ENCODE data around the gene TMIGD2. TPM values are rescaled to one million over a fixed set of nuclear protein-coding genes. Genes with fewer than 3 reads are reported as not detected.
A peak's percentile ranks its signal among the peaks of the same experiment; 100 is the strongest.
"Not testable (repeated sequence)": the region's sequence is repeated elsewhere in the genome, so short reads cannot be mapped to it uniquely, and the experiment has no call there.

TMIGD2 gene
- total RNA-seq, 1 donor from 2014 or later, result 0.20 TPM

DNA sequence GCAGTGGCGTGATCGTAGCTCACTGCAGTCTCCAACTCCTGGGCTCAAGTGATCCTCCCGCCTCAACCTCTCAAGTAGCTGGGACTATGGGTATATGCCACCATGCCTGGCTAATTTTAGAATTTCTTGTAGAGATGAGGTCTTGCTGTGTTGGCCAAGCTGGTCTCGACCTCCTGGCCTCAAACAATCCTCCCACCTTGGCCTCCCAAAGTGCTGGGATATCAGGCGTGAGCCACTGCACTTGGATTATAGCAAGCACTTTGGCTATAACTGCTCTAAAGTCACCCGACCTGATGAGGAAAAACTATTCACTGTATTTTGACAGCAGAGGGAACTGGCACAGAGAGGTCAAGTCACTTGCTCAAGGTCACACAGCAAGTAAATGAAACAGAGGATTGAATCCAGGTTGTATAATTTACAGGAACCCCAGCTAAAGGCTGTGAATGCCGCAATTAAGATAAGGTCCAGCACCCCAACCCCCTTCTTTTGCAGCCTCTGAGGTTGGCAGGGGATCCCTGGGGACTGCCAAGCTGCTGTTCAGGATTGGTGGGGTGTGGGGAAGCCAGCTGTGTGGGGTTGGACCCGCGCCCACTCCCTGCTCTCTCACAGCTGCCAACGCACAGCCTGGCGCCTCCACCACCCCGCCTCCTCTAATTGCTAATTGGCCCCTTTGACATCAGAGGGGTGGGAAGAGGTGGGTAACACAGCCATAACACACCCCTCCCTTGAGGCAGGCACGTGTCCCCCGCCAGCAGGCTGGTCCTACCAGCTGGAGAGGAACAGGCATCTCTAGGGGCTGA lies 6.0 kb downstream of the TMIGD2 start:
- ATAC-seq, result no peak

DNA sequence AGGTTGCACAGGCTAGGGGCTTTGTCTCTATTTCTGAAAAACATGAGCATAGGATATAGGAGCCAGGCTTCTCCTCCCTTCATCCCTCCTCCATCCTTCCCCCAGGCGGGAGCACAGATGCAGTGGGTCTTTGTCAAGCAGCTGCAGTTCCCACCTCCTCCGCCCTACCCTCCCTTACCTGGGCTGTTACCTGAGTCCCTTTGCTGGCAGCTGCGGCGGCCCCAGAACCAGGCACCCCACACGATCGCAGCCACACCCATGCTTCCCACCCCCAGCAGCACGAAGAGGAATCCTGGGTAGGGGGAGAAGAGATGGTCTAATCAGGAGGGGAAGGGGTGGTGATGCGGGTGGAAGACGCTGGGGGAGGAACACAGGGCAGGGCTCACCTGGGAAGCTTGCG lies 7.8 kb downstream of the TMIGD2 start:
- no peak for ATAC-seq

DNA sequence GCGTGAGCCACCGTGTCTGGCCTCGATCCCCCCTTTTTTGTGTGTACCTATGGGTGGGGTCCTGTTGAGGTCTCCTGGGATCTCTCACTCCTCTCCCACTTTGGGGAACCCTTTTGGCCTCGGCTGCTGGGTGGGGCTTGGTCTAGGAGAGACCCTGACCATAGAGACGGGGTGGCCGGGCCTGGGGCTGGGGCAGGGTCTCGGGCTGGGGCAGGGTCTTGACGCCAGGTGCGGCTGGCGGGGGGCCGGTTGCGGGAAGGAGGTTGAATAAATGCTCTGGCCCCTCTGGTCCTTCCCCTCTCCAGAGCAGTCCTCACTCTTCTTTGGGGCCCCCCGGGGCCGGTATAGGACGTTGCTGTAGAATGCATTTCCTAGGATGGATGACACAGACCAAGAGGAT lies 9.7 kb downstream of the TMIGD2 start:
- ATAC-seq, result no peak

DNA sequence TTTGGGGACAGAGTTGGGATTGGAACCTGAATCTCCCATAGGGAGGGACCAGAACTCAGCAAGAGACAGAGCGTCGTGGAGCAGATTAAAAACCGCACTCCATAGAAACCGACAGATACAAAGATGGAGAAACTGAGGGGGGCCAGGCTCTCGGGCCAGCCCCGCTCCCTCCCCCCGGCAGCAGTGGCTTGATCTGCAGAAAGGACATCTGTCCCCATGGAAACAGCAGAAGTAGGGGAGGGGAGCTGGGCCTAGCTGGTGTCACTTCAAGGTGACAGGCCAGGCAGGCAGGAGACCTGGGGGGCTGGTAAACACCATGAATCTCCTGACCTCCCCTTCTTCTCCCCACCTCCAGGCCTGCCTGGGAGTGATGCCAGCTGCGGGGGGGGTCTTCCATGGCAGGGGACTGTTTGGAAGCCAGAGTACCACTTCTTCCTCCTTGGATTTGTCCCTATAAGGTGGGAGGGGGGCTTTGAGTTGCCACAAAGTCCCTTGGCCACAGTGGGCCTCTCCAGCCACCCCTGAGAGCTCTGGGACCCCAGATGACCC lies 10.9 kb downstream of the TMIGD2 start:
- no peak for ATAC-seq

DNA sequence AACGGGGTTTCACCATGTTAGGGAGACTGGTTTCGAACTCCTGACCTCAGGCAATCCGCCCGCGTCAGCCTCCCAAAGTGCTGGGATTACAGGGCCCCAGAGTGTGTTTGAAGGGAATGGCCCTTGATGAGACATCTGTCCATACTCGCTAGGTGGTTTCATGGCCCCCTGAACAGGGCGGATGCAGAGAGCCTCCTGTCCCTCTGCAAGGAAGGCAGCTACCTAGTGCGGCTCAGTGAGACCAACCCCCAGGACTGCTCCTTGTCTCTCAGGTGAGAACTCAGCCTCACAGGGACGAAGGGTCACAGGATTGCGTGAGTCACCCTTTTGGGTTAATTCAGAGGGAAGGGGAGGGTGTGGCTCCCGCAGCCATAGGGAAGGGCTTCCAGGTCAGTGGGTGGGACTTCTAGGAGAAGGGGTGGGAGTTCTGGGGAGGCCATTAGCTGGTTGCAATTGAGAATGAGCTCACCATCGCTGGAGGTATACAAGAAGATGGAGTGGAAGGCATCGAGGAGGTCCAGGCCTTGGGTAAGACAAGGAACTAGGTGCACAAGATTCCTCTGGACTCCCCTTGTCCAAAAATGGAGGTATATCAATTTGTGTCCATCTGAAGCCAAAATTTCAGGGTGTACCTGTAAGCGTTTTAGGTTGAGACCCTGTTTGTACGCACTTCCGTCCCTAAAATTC lies 14.0 kb downstream of the TMIGD2 start:
- ATAC-seq, result peak; percentile 57

DNA sequence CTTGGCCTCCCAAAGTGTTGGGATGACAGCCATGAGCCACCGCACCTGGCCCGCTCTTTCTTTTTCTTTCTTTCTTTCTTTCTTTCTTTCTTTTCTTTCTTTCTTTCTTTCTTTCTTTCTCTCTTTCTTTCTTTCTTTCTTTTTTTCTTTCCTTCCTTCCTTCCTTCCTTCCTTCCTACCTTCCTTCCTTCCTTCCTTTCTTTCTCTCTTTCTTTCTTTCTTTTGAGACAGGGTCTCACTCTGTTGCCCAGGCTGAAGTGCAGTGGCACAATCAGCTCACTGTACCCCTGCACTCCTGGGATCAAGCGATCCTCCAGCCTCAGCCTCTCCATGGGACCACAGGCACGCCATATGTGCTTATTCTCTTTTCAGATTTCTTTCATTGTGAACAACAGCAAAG lies 16.0 kb downstream of the TMIGD2 start:
- not testable (repeated sequence) for ATAC-seq

DNA sequence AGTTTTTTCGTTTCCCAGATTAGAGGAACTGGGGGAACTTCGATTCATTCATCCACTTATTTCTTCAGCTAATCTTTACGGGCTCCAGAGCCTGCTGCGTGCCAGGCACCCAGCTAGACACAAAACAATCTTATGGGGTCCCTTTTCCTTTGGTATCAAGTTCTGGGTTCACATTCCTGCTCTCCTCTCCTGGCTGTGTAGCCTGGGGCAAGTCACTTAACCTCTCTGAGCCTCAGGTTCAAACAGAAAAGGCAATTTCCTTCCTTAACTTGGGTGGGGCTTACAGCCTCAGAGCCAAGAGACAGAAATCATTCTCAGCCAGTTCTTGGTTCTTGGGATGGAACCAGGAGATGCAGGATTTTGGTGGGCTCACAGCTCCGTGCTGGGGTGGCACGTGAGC lies 17.2 kb downstream of the TMIGD2 start:
- ATAC-seq, result no peak

DNA sequence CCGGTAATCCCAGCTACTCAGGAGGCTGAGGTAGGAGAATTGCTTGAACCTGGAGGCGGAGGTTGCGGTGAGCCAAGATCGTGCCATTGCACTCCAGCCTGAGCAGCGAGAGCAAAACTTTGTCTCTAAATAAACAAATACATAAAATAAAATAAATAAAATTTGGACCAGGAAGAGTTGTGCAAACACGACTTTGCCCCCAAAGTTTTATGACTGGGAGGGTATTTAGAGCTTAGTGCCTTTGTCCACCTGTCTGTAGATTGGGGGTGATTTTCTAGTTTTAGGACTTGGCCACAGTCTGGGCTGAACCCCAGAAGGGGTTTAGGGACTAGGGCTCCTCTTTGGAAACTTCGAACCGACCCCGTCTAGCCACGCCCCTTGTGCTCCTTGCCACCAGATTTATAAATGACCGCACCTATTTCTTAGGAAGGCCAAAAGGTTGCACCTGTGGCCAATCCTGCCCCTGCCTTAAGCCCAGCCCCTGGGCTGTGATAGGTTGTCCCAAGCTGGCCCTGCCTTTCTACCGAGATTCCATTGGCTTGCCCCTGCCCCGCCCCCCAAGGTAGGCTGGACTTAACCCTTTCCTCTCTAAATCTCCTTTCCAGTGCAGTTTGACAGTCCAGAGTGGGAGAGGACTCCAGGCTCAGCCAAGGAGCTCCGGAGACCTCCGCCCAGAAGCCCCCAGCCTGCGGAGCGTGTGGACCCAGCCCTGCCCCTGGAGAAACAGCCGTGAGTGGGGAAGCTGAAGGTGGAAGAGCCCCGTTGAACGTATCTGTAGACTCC lies 17.8 kb downstream of the TMIGD2 start:
- peak; percentile 59 for ATAC-seq

DNA sequence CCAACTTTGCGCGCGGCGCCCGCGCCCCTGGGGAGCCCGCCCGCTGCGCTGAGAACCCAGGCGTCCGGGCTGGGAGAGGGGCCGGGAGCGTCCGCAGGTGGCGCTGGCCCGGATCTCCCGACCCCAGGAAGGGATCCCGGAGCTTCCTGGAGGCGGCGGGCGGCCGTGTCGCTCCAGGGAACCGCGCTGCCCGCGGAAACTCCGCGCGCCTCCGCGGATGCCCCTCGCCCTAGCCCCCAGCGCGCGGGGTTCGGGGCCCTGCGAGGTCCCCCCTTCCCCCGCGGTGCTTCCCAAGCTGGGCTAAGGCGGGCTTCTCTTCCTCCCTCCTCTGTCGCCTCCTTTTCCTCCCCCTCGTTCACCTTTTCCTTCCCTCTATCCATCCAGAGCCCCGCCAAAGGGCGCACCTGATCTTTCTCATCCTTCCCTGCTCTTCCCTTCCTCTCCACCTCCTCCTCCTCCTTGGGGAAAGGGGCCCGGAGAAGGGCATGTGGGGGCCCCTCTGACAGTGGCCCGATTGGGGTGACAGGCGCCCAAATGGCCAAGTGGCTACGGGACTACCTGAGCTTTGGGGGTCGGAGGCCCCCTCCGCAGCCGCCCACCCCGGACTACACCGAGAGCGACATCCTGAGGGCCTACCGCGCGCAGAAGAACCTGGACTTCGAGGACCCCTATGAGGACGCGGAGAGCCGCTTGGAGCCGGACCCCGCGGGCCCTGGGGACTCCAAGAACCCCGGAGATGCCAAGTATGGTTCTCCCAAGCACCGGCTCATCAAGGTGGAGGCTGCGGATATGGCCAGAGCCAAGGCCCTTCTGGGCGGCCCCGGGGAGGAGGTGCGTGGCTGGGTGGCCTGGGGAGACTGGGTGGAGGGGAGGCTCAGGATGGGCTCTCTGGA lies 22.4 kb downstream of the TMIGD2 start:
- ATAC-seq, result no peak

DNA sequence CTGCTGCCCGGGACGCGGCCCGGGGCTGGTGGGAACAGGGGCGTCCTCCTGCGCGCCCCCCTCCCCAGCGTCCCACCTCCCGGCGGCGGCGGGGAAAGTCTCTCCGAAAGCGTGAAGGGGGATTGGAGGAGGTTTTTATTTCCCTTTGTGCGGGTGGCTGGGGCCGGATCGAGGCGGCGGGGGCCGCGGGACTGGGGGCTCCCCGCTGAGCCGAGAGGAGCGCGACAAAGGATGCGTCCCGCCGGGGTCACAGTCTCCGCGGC lies 23.0 kb downstream of the TMIGD2 start:
- ATAC-seq, result no peak

DNA sequence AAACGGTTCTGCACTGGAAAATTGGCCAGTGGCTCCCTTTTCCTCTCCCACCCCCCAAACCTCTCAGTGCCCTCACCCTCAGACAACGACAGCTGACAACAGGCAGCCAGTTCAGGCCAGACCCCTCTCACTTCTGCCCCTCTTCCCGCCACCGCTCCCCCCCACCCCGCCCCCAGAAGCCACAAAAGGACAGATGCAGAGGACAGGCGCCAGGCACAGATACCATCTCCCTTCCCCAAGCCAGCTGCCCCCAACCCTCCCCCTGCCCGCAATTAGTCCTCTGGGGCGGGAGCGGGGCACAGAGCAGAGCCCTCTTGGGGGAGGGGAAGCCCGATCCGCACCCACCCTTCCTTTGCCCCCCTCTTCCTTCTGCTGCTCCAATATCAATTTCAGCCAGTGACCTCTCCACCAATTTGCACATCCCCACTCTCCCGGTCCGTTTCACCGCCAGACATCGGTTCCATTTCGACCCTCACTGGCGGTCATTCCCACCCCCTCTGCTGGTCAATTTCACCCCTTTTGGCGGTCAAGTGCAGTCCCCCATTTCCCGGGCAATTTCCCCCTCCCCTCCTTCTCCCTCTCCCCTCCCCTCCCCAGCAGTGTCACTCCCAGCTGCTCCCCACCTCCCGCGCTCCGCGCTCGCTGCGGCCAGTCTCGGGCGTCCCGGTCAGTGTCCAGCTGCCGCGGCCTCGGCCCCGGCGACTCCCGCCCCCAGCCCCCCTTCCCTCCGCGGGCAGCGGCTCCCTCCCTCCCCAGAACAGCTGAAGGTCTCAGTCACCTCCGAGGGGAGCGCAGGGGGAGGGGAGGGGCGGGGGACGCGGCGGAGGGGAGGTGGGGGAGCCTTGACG lies 23.5 kb downstream of the TMIGD2 start, which contains the start of gene SHD:
Gene SHD (plus strand): TSS at position 848 of the 848 bp plus-strand sequence. CDS start 798 bp downstream, outside the sequence.
- no peak for ATAC-seq

DNA sequence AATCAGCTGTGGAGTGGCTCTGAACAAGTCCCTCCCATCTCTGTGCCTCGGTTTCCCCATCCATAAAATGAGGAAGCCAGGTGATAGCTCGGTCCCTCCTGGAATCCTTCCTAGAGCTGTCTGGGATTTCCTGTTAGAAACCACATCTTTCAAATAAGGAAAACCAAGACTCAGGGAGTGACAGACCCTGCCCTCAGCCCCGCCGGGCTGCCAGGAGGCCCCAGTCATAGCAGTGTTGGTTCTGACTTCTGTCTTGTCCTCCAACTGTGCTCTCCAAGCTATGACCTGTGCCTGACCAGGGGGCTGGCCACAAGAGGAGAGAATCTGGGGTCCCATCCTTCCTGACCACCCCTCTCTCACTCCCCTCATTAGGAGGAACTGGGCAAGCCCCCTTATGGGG lies 24.2 kb downstream of the TMIGD2 start:
- ATAC-seq, result no peak

DNA sequence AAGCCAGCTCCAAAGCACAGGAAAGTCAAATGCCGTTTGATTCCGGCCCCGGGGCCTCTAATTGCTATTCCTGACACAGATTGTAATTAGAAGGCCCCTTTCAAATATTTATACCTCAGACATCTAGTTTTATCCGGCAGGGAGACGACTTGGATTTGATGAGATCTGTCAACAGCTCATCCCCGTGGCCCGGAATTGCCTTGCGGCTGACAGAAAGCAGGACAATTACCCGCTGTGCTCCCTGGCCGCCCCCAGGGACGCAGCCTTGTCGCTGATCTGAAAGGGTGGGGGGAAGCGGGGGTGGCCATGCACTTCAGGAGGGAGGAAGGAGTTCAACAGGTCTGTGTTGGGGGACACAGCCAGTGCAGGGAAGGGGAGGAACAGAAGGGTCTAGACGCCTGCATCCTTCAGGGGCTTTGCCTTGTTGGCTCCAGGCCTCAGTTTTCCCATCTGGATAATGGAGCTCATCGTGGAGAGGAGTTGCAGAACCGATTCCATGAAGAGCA lies 24.9 kb downstream of the TMIGD2 start:
- no peak for ATAC-seq

DNA sequence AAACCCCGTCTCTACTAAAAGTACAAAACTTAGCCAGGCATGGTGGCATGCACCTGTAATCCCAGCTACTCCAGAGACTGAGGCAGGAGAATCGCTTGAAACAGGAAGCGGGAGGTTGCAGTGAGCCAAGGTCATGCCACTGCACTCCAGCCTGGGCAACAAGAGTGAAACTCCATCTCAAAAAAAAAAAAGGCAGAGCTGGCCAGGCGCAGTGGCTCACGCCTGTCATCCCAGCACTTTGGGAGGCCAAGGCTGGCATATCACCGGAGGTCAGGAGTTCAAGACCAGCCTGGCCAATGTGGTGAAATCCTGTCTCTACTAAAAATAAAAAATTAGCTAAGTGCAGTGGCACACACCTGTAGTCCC lies 27.9 kb downstream of the TMIGD2 start:
- ATAC-seq, result not testable (repeated sequence)

DNA sequence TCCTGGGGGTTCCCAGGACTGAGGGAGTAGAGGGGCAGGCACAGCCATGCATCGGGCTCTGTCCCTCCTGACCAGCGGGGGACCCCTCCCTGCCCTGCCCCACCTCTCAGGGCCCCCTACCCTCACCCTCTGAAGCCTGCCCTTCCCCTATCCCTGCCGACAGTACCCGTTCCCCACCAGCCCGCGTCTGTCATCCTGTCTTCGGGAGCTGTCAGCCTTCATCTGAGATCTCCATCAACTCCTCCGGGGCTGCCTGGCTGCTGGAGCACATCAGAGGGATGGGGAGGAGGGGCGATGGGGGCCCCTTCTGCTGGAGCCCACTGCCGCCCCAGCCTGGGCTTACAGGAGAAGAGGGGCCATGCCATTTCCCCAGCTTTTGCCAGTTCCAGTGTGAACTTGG lies 29.3 kb downstream of the TMIGD2 start:
- ATAC-seq, result peak; percentile 19

DNA sequence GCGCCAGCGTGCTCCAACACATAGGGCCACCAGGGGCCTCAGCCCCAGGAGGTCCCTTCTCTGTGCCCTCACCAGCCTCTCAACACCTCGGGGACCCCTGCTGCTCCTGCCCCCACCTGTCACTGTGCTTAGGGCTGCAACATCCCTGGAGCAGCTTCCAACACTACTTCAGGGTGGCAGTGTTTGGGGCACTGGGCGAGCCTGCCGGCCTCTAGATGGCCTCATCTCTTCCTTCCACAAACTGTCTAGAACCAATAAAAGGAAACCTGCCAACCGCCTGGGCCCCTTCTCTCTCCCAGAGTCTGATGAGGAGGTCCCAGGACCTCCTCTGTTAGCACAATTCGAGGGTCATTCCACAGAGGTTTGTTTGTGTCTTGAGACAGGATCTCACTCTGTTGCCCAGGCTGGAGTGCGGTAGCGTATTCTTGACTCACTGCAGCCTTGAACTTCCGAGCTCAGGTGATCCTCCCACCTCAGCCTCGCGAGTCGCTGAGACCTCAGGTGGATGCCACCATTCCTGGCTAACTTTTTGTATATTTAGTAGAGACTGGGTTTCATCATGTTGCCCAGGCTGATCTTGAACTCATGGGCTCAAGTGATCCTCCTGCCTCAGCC lies 33.3 kb downstream of the TMIGD2 start:
- ATAC-seq, result peak; percentile 4

DNA sequence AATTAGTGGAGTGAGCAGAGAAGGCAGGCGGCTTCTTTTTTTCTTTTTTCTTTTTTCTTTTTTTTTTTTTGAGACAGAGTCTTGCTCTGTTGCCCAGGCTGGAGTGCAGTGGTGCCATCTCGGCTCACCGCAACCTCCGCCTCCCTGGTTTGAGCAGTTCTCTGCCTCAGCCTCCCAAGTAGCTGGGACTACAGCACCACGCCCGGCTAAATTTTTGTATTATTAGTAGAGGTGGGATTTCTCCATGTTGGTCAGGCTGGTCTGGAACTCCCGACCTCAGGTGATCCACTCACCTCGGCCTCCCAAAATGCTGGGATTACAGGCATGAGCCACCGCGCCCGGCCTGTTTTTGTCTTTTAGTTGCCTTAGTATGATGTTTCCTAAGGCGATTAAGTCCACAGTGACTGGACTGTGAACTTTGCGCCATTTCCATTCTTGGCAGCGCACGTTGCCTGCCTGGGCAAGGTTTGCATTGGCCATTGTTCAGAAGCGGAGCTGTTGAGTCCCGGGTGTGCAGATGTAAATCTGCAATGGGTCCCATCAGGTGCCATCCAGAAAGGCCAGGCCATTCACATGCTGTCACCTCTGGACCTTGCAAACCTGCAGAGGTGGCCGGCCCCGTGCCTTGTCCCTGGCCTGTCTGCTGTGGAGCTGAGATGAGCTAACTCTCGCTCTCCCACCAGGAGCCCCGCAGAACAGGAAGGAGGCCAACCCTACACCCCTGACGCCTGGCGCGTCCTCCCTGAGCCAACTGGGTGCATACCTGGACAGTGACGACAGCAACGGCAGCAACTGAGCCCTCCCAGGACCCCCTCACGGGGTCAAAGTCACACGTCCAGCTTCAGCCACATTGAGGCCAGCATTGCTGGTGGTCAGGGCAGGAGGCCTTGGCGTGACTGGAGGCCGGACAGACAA lies 34.0 kb downstream of the TMIGD2 start:
- ATAC-seq, result no peak

DNA sequence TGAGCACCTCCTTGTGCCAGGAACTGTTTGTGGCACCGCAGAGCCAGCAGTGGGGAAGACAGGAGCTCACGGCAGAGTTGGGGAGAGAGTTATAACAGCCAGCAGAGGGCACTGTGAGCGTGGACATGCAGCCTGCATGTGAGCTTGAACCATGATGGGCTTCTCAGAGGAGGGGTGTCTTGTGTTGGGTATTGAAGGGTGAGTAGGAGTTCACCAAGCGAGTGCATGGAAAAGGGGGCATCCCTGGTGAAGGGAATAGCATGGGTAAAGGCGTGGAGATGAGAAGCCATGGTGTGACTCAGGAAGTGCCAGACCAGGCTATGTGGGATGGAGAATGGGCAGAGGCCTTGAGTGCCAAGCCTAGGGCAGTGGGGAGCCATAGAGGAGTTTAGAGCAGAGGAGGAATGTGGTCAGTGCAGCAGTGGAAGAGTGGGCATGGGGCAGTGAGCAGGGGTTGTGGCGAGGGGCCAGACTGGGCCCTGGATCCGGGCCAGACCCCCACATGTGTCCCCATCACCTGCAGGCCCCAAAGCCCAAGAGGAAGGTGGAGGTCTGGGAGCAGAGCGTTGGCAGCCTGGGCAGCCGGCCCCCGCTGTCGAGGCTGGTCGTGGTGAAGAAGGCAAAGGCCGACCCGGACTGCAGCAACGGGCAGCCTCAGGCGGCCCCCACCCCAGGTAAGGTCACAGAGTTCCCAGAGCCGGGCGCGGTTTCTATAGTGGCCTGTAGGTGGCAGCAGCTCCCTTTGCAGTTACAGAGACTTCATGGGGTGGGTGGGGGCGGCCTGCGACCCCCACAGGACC lies 34.9 kb downstream of the TMIGD2 start:
- ATAC-seq, result peak; percentile 65
